OCI-LY7 (cell line): Measurements from ENCODE around the gene AOPEP. TPM values are rescaled to one million over a fixed set of nuclear protein-coding genes. Genes with fewer than 3 reads are reported as not detected.

Experiments
- BruUV-seq: library from RNA; stranded (reverse); fragments of 400-500 nt; replicated peaks from 2 replicates; lab custom pipeline; 2021; lab: Mats Ljungman, UMichigan
- CTCF ChIA-PET: fragments of 300-600 bp; sonication (Branson Sonifier 250); formaldehyde crosslinking; loops from one replicate; lab custom pipeline; 2022; ENCODE audit warnings: antibody characterized with exemption; ENCODE audit not compliant: unreplicated experiment; lab: Charles Lee
- POLR2A ChIA-PET: fragments of 300-600 bp; sonication (Branson Sonifier 250); formaldehyde crosslinking; loops from one replicate; lab custom pipeline; 2022; ENCODE audit warnings: antibody characterized with exemption; lab: Charles Lee
- DNase-seq: peaks from one replicate; pipeline ENCODE4 v3.0.0-alpha.2; 2015; ENCODE audit warnings: low spot score
- H2AFZ ChIP-seq: fragments of 200-600 bp; sonication (generic), shearing (Covaris generic); 2 replicates; pipeline ENCODE4 v1.6.1; 2014; ENCODE audit warnings: mild to moderate bottlenecking, antibody characterized with exemption, low read length, moderate library complexity
- H3K27ac ChIP-seq: fragments of 200-600 bp; sonication (generic); 2 replicates; pipeline ENCODE4 v1.5.1; 2014; ENCODE audit warnings: mixed run types, low read depth, mild to moderate bottlenecking, moderate library complexity, low read length, inconsistent platforms; ENCODE audit not compliant: poor library complexity, severe bottlenecking
- H3K36me3 ChIP-seq: fragments of 200-600 bp; sonication (generic); 2 replicates; pipeline ENCODE4 v1.6.1; 2014; ENCODE audit warnings: mild to moderate bottlenecking, antibody characterized with exemption, low read length, moderate library complexity, mixed read lengths; ENCODE audit not compliant: insufficient read depth
- H3K4me1 ChIP-seq: fragments of 200-600 bp; sonication (generic); 2 replicates; pipeline ENCODE4 v1.5.1; 2014; ENCODE audit warnings: mild to moderate bottlenecking, low read length; ENCODE audit not compliant: insufficient read depth, poor library complexity, severe bottlenecking
- H3K4me2 ChIP-seq: fragments of 200-600 bp; sonication (generic); 2 replicates; pipeline ENCODE4 v1.6.1; 2014; ENCODE audit warnings: mild to moderate bottlenecking, low read length
- H3K4me3 ChIP-seq: fragments of 200-600 bp; sonication (generic); 2 replicates; pipeline ENCODE4 v1.5.1; 2014; ENCODE audit warnings: mild to moderate bottlenecking, low read depth, low read length; ENCODE audit not compliant: poor library complexity, severe bottlenecking
- H3K79me2 ChIP-seq: fragments of 200-600 bp; sonication (generic); 2 replicates; pipeline ENCODE4 v1.6.1; 2016; ENCODE audit warnings: low read depth, mild to moderate bottlenecking, low read length, moderate library complexity, mixed read lengths; ENCODE audit not compliant: insufficient read depth
- H3K9me2 ChIP-seq: fragments of 200-600 bp; sonication (generic); 2 replicates; pipeline ENCODE4 v1.6.1; 2016; ENCODE audit warnings: mild to moderate bottlenecking, low read length, mixed read lengths; ENCODE audit not compliant: insufficient read depth
- H3K9me3 ChIP-seq: fragments of 200-600 bp; sonication (generic); 2 replicates; pipeline ENCODE4 v1.6.1; 2014; ENCODE audit warnings: mild to moderate bottlenecking, mixed run types, low read length, mixed read lengths
- H4K20me1 ChIP-seq: fragments of 200-600 bp; sonication (generic); 2 replicates; pipeline ENCODE4 v1.6.1; 2014; ENCODE audit warnings: mild to moderate bottlenecking, antibody characterized with exemption, low read length, moderate library complexity, mixed read lengths; ENCODE audit not compliant: insufficient read depth
- EZH2phosphoT487 ChIP-seq: fragments of 200-600 bp; sonication (generic); IDR thresholded peaks from 2 replicates; pipeline ENCODE4 v1.6.1; 2018; ENCODE audit warnings: low read depth, borderline replicate concordance, mild to moderate bottlenecking, mixed run types, antibody characterized with exemption, low read length, moderate library complexity, mixed read lengths
- intact Hi-C: fragments of 100-400 bp; cut with micrococcal nuclease; formaldehyde crosslinking; loops from one replicate; pipeline ENCODE4 v1.10.0; 2022; ENCODE audit not compliant: unreplicated experiment
- total RNA-seq, 2 experiments: library from RNA; depleted of rRNA in 1 of 2; stranded (reverse); fragments of >200 nt in 1 of 2; shearing (Covaris generic) in 1 of 2; gene quantifications; 2 replicates each; pipeline ENCODE4 v1.2.3, GENCODE V29; 2014 to 2022
- TF ChIP-seq, protein P1 (sequence below): fragments of 200-600 bp; sonication (generic); conservative IDR thresholded peaks from 2 replicates; pipeline ENCODE4 v1.5.1; 2014; ENCODE audit warnings: mild to moderate bottlenecking, antibody characterized with exemption, low read length, moderate library complexity, mixed read lengths

Gene AOPEP
- total RNA-seq, 2 experiments from 2014 or later = 17.3 to 24.3 TPM

DNA sequence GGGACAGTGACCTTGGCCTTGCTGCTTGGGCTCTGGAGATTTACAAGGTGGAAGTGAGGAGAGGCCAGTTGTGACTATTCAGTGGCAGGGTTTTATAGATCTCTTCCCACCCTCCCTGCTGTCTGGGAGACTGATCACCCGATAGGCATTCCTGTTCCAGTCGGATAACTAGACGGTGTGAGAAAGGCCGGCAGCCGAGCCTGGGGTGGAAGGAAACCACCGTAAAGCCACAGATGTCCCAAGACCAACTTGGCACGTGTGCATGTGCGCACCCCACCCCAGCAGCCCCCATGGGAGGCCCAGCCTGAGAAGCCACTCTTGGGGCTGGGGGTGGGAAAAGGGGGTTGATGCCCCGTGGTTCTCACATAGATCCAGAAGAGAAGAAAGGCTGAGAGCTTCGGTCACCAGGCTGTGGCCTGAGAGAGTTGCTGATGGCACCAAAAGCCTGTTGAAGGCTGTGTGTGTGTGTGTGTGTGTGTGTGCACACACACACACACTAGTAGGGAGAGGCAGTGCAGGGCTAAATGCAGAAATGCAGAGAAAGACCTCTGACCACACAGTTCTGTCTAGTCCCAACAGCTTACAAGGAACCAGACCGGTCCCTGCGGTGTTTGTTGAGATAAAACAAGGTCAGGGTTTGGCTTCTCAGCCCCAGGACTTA is 365.2 kb downstream of the AOPEP start:
- TF ChIP-seq, protein P1, sequence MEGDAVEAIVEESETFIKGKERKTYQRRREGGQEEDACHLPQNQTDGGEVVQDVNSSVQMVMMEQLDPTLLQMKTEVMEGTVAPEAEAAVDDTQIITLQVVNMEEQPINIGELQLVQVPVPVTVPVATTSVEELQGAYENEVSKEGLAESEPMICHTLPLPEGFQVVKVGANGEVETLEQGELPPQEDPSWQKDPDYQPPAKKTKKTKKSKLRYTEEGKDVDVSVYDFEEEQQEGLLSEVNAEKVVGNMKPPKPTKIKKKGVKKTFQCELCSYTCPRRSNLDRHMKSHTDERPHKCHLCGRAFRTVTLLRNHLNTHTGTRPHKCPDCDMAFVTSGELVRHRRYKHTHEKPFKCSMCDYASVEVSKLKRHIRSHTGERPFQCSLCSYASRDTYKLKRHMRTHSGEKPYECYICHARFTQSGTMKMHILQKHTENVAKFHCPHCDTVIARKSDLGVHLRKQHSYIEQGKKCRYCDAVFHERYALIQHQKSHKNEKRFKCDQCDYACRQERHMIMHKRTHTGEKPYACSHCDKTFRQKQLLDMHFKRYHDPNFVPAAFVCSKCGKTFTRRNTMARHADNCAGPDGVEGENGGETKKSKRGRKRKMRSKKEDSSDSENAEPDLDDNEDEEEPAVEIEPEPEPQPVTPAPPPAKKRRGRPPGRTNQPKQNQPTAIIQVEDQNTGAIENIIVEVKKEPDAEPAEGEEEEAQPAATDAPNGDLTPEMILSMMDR = no peak
- TF ChIP-seq EZH2phosphoT487 = no peak
- H3K27ac ChIP-seq = no peak overlapping the region
- H2AFZ ChIP-seq = no peak overlapping the region
- POLR2A ChIA-PET = no interaction called here
- DNase-seq = no peak
- no peak overlapping the region for H3K4me3 ChIP-seq
- intact Hi-C loops = no loop called here
- no peaks in the 10 kb centered on the region for H3K4me1 ChIP-seq
- no peaks in the 10 kb centered on the region for H3K9me2 ChIP-seq
- no peaks in the 10 kb centered on the region for H3K36me3 ChIP-seq
- no TSS peak for BruUV-seq
- no peak overlapping the region for H3K4me2 ChIP-seq
- no peaks in the 10 kb centered on the region for H3K79me2 ChIP-seq
- H3K9me3 ChIP-seq = no peaks in the 10 kb centered on the region
- H4K20me1 ChIP-seq = no peaks in the 10 kb centered on the region
- CTCF ChIA-PET = no interaction called here

DNA sequence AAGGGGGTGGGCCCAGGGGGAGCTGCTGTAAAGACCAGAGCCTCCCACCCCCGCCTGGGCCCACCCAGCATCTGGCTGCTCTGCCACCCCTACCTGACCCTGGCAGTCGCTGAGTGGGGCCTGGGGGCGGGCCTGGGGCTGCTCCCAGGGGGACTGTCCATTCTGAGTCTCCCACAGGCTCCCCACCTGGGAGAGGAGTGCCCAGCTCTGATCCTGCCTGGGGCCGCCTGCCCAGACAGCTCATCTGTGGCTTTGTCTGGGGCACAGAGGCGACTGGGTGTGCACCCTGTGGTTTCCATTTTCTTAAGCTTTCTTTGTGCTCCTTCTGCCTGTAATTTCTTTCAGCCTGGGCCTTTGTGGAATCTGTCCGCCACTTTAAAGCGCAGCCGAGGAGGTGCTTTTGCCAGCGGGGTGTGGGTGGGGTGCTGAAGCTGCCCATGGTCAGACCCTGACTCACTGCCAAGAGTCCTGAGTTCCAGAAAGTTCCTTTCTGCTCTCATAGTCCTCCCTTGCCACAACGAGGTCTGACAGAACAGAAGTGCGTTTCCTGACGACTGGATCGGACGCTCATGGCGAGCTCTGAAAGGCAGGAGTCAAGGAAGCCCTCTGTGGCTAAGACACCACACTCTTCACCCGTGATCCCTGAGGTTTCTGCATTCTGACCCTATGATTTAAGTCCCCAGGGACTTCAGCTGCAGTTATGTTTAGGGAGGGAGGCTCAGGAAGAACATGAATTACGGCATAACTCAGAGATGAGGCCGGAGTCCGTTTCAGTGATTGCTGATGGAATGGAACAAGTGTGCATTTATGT is 366.0 kb downstream of the AOPEP start:
- intact Hi-C loops = no loop called here
- no peaks in the 10 kb centered on the region for H3K36me3 ChIP-seq
- no peaks in the 10 kb centered on the region for H3K9me2 ChIP-seq
- H3K4me1 ChIP-seq = no peaks in the 10 kb centered on the region
- BruUV-seq = no TSS peak
- H2AFZ ChIP-seq = no peak overlapping the region
- no peaks in the 10 kb centered on the region for H3K9me3 ChIP-seq
- TF ChIP-seq, protein P1 = no peak
- no peak for TF ChIP-seq EZH2phosphoT487
- no peak overlapping the region for H3K27ac ChIP-seq
- H3K4me3 ChIP-seq = no peak overlapping the region
- no peak overlapping the region for H3K4me2 ChIP-seq
- H4K20me1 ChIP-seq = no peaks in the 10 kb centered on the region
- ChIA-PET POLR2A (interaction anchor here (0.7 kb wide), 1 partner anchor 26 kb away, joined by 3 read pairs; no protein-coding TSS in a partner anchor), CTCF (no interaction called here)
- no peaks in the 10 kb centered on the region for H3K79me2 ChIP-seq
- no peak for DNase-seq

DNA sequence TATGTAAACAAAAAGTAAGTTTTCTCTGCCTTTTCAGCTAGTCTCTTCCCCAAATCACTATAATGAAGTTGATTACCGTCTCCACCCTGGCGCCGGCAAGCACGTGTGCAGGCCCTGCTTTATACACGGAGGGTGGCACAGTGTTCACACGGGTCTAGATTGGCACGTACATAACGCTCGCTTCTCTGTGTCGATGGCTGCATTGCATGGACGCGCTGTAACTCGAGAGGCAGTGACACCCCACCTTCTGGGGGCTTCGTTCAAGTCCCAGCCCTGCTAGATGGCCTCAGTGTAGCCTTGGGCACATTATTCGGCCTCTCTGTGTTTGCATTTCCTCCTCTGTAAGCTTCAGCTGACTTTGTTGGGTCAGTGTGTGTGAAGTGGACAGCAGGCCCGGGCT is 367.1 kb downstream of the AOPEP start:
- intact Hi-C loops = no loop called here
- TF ChIP-seq EZH2phosphoT487 = no peak
- TF ChIP-seq, protein P1 = no peak
- Histone ChIP-seq H3K4me1 (no peaks in the 10 kb centered on the region), H2AFZ (no peak overlapping the region), H3K4me2 (no peak overlapping the region), H3K9me2 (no peaks in the 10 kb centered on the region), H4K20me1 (no peaks in the 10 kb centered on the region), H3K79me2 (no peaks in the 10 kb centered on the region), H3K27ac (no peak overlapping the region), H3K4me3 (no peak overlapping the region), H3K9me3 (no peaks in the 10 kb centered on the region), H3K36me3 (no peaks in the 10 kb centered on the region)
- ChIA-PET POLR2A (no interaction called here), CTCF (no interaction called here)
- no TSS peak for BruUV-seq
- DNase-seq = no peak
